Kidney tubule cell (primary cell): ENCODE measurements around the gene SEPTIN6.

ENCODE experiments used
- DNase-seq: peaks from one replicate; pipeline ENCODE4 v3.0.0-alpha.2; 2018; ENCODE audit warnings: low spot score

SEPTIN6 gene

GRCh38 chrX:119647552-119648420 lies 45.2 kb downstream of the SEPTIN6 start:
- no peak for DNase-seq

GRCh38 chrX:119647089-119647488 lies 45.9 kb downstream of the SEPTIN6 start:
- DNase-seq, result no peak

- DNase-seq, result no peak
Observed at GRCh38 chrX:119646515-119646914, 46.5 kb downstream of the SEPTIN6 start.

GRCh38 chrX:119643696-119644095 lies 49.3 kb downstream of the SEPTIN6 start:
- no peak for DNase-seq
